Stimulated activated CD4-positive, alpha-beta T cell treated with anti-CD3 and anti-CD28 coated beads, TNF-alpha, amount 100 ng/mL, for 4 hours (primary cell): ENCODE data around the gene AMBRA1.
"Not testable (repeated sequence)": the region's sequence is repeated elsewhere in the genome, so short reads cannot be mapped to it uniquely, and the experiment has no call there.

ENCODE experiments used
- DNase-seq, 3 experiments: peaks; one replicate each; pipeline ENCODE4 v3.0.0-alpha.2; 2020; ENCODE audit warnings: low read depth in 3 of 3

AMBRA1 gene

DNA sequence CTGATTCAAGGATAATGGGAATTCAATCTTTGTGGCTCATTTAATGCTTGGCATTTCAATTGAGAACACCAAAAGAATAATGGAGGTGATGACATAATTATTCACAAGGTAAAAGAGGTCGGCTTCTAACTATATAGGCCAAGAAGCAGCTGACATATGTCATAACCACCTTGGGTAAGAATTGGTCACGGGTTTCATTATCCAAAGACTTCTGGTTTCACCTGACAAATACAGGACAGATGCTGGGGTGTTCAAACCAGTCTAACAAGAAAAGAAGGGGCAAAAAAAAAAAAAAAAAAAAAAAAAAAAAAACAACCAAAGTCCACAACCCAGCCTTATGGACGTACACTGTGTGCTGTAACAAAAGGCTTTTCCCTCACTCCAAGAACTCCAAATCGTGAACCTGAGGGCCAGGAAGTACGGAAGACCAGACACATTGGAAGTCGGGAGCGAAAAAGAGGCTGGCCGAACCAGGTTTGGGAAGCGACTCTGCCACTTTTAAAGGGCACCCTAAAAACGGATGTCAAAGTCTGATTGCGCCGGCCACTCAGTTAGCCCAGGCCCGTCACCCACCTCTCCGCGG, 22.8 kb upstream of the AMBRA1 start:
- no peak for DNase-seq

- DNase-seq, result no peak
Observed at GRCh38 chr11:46615756-46616155, 21.9 kb upstream of the AMBRA1 start.

DNA sequence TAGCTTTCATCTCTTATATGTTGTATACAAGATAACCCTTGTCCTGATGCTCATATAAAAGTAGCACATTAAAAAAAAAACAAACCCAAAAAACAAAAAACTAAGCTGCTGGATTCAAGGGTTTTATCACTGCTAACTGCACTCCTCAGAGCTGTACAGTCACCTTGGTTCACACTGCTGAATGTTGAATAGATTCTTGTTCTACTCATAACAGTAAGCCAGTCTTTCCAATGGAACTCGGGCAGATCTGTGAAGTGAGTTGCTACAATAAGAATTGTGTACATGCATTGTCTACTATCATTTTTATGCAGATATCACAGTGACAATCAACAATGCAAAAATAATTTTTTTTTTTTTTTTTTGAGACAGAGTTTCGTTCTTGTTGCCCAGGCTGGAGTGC, 18.5 kb upstream of the AMBRA1 start:
- no peak for DNase-seq

DNA sequence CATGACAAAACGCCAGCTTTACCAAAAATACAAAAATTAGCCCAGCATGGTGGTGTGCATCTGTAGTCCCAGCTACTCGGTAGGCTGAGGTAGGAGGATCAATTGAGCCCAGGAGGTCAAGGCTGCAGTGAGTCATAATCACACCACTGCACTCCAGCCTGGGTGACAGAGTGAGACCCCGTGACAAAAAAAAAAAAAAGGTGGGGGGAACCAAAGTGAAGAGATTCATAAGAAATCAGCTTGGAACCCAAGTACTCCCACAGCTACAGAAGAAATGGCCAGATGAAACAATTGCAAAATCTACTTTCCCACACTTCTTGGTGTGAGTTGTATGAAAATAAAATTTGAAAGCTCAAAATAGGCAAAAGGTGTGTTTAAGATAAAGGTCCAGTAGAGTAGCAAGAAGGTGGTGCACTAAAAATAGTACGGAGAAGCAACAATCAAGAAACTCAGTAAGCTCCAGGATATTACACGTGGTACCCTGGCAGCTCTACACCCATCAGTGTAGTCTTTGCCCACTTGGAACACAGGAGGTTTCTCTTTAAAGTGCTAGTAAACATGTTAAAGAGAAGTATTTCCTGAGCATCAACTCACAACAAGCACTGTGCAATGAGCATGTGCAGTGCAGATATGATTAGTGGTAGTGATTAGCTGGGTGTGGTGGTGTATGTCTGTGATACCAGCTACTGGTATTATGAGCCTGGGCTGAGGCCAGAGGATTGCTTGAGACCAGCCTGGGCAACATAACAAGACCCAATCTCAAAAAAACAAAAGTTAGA, 17.9 kb upstream of the AMBRA1 start:
- no peak for DNase-seq

GRCh38 chr11:46609386-46609785, 15.6 kb upstream of the AMBRA1 start:
- DNase-seq, result no peak

- DNase-seq, result no peak
Observed at GRCh38 chr11:46607516-46607915, 13.7 kb upstream of the AMBRA1 start.

GRCh38 chr11:46604796-46605195, 11.0 kb upstream of the AMBRA1 start:
- DNase-seq, result no peak

DNA sequence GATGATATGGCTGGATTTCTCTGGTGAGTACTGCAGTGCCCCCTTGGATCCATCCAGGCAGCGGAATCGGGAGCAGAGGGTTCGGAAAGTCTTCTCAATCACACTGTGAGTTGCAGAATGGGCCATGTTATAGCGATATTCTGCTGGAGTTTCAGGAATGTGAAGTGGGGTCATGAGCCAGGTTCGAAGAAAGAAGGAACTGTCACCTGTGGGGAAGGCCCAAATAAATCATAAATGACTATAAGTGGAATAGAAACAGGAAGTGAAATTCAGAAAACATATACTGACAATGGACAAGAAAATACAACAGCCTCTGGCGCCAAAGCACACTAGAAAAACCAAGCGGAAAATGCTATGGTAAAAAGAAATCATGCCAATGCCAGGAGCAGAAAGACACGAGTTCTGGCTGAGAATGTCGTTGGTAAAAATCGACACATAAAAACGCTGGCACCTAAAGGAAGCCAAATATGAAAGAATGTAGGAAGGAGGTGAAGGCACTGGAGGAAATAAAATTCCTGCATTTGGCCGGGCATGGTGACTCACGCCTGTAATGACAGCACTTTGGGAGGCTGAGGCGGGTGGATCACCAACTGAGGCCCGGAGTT, 10.0 kb upstream of the AMBRA1 start:
- DNase-seq, result no peak

GRCh38 chr11:46601129-46601528, 7.3 kb upstream of the AMBRA1 start:
- DNase-seq, result no peak

DNA sequence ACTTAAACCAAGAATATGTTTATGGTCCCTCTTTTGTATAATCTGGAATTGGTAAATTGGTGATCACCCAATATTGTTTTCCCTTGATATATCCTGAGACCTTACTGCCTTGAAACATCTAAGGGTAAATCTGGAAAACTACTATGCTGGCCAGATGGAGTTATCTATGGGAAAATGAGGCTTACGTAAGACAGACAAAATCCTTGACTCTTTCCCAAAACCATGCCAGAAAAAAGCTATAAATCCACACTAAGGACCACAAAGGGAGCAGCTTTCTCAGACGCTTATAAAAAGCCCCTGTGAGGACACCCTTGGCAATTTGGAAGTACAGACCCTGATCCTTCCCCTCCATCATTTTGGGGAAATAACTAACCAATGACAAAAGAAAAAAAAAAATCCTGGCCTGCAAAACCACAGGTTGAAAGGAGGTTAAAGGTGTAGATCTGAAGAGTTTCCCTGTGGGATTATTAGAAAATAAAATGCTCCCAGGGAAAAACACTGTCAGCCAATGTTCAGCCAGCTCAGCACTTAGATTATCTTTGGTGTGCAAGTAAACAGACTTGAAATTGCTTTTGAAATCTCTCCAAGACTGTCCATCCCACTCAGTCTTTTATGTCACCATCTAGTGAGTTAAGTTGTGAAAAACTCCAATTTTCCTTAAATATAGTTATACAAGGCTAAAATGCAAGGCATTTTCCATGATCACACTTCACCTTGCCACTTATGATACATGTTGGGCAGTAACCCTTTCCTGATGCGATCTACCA, 6.6 kb upstream of the AMBRA1 start:
- no peak for DNase-seq

DNA sequence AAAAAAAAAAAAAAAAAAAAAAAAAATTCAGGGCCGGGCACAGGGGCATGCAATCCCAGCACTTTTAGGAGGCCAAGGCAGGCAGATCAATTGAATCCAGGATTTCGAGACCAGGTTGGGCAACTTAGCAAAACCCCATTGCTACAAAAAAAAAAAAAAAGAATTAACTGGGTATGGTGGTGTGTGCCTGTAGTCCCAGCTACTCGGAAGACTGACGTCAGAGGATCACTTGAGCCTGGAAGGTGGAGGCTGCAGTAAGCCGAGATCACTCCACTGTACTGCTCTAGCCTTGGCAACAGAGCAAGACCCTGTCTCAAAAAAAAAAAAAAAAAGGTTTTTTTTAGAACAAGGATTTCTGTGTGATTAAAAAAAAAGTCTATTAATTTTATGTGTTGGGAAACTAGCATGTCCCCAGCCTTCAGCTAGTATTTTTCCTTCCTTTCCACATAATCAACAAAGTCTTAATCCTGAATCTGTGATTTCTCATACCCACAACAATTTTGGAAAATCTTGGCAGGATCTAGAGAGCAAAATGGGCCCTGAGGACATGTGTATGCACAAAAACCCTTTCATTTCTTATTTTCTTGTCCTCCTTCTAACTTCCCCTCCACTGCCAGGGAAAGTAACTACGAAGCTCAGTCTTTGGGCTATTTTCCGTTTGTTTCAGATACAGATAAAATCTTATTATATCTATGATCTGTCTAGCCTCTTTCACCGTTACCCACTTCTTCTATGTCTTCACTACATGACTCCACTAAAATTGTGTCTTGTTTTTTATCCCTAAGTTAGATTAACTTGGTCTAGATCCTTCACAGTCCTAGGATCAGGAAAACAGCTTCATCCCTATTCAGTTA, 5.7 kb upstream of the AMBRA1 start:
- no peak for DNase-seq

DNA sequence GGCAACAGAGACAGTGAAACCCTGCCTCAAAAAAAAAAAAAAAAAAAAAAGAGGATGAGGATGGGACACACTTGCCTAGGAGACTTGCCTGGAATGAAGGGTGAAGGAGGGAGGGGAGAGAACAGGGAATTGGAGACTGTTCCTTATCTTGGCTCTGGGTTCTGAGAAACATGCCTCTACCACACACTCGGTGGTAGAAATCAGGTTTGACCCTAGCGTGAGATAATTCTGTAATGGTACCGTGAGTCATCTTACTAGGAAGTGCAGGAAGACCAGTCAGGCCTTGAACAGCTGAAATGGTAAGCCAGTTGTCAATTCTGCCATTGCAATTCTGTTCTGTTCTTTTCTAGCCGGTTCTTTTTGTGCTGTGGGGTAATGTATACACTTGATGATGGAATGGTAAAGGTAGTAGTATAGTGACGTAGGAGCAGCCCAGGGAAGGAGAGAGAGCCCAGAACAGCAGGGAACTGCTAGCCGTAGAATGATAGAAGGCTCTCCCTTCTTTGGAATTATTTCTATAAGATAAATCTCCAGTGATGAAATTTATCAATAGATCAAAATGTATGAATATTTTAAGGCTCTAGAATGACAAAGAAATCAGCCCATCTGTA, 3.9 kb upstream of the AMBRA1 start:
- no peak for DNase-seq

DNA sequence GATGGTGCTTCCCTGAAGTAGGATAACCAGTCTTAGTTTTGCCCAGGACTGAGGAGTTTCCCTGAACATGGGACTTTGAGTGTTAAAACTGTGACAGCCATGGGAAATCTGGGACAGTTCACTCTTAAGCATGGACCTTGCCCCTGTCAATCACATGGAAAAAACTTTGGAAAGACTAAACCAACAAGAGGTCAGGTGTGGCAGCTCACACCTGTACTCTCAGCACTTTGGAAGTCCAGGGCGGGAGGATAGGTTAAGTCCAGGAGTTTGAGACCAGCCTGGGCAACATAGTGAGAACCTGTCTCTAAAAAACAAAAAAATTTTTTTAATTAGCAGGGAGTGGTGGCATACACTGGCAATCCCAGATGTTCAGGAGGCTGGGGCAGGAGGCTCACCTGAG, 3.3 kb upstream of the AMBRA1 start:
- DNase-seq, result no peak

- no peak for DNase-seq
Observed at GRCh38 chr11:46594785-46595184, 962 bp upstream of the AMBRA1 start.

- DNase-seq, result no peak
Observed at GRCh38 chr11:46594374-46594700, 514 bp upstream of the AMBRA1 start.

DNA sequence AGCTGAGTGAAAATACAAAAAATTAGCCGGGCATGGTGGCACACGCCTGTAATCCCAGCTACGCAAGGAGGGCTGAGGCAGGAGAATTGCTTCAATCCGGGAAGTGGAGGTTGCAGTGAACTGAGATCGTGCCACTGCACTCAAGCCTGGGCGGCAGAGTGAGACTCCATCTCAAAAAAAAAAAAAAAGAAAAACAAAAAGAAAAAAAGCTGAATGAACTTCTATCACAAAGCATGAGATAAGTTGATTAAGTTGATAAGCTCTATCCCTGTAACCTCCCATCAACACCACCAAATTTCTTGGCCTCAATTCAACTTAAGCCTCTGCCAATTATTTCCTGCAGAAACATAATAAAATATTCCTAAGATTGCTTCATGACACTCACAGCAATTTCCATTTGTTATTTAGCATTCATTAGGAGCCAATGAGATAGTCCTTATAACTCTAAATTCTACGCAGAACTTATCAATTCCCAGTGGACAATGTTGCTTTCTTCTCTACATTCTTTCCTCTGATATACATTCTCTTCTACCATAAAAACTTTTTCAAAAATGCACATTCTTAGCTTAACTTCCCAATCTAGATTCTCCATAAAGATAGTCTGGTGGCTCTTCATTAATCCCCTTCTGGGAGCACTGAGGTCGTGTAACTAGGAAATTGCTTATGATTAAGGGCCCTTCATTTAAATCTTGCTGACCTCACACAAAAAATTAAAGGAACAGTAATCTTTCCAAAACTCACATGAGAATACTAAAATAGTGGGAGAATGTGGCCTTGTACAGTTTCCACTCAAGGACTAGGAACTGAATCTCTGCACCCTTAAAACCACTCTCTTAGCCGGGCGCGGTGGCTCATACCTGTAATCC, 2.9 kb downstream of the AMBRA1 start:
- DNase-seq, result no peak

- no peak for DNase-seq
Observed at GRCh38 chr11:46588915-46589314, 4.9 kb downstream of the AMBRA1 start.

- no peak for DNase-seq
Observed at GRCh38 chr11:46588131-46588530, 5.7 kb downstream of the AMBRA1 start.

DNA sequence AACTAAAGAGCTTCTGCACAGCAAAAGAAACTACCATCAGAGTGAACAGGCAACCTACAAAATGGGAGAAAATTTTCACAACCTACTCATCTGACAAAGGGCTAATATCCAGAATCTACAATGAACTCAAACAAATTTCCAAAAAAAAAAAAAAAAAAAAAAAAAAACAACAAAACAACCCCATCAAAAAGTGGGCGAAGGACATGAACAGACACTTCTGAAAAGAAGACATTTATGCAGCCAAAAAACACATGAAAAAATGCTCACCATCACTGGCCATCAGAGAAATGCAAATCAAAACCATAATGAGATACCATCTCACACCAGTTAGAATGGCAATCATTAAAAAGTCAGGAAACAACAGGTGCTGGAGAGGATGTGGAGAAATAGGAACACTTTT, 10.3 kb downstream of the AMBRA1 start:
- DNase-seq, result not testable (repeated sequence)

GRCh38 chr11:46582588-46582987, 11.2 kb downstream of the AMBRA1 start:
- DNase-seq, result no peak
